ENCODE results near the gene STK32C.
"Not testable (repeated sequence)": the region's sequence is repeated elsewhere in the genome, so short reads cannot be mapped to it uniquely, and the experiment has no call there.

Gene STK32C

GRCh38 chr10:132267916-132268315 lies 39.8 kb downstream of the STK32C start:
- DNase-seq (ENCODE audit: low read depth in 1 of 2, low spot score in 1 of 2), result not testable (repeated sequence)

- no peak for DNase-seq (ENCODE audit: low read depth in 1 of 2, low spot score in 1 of 2)
Observed at GRCh38 chr10:132266594-132267161, 41.1 kb downstream of the STK32C start.

- no peak for DNase-seq (ENCODE audit: low read depth in 1 of 2, low spot score in 1 of 2)
Observed at GRCh38 chr10:132265890-132266496, 41.8 kb downstream of the STK32C start.

GRCh38 chr10:132264966-132265889 lies 42.5 kb downstream of the STK32C start:
- no peak for DNase-seq (ENCODE audit: low read depth in 1 of 2, low spot score in 1 of 2)

- DNase-seq (ENCODE audit: low read depth in 1 of 2, low spot score in 1 of 2), result no peak
Observed at GRCh38 chr10:132264306-132264950, 43.3 kb downstream of the STK32C start.

GRCh38 chr10:132263866-132264265 lies 43.9 kb downstream of the STK32C start:
- no peak for DNase-seq (ENCODE audit: low read depth in 1 of 2, low spot score in 1 of 2)

GRCh38 chr10:132259702-132260482 lies 47.9 kb downstream of the STK32C start:
- DNase-seq (ENCODE audit: low read depth in 1 of 2, low spot score in 1 of 2), result no peak

GRCh38 chr10:132258423-132258822 lies 49.3 kb downstream of the STK32C start:
- DNase-seq (ENCODE audit: low read depth in 1 of 2, low spot score in 1 of 2), result no peak

GRCh38 chr10:132257907-132258306 lies 49.8 kb downstream of the STK32C start:
- DNase-seq (ENCODE audit: low read depth in 1 of 2, low spot score in 1 of 2), result no peak

GRCh38 chr10:132257271-132257670 lies 50.5 kb downstream of the STK32C start:
- DNase-seq (ENCODE audit: low read depth in 1 of 2, low spot score in 1 of 2), result no peak

GRCh38 chr10:132256866-132257265 lies 50.9 kb downstream of the STK32C start:
- no peak for DNase-seq (ENCODE audit: low read depth in 1 of 2, low spot score in 1 of 2)

- no peak for DNase-seq (ENCODE audit: low read depth in 1 of 2, low spot score in 1 of 2)
Observed at GRCh38 chr10:132255489-132256344, 52.0 kb downstream of the STK32C start.

GRCh38 chr10:132254841-132255240 lies 52.9 kb downstream of the STK32C start:
- no peak for DNase-seq (ENCODE audit: low read depth in 1 of 2, low spot score in 1 of 2)

- no peak for DNase-seq (ENCODE audit: low read depth in 1 of 2, low spot score in 1 of 2)
Observed at GRCh38 chr10:132253092-132253687, 54.6 kb downstream of the STK32C start.

GRCh38 chr10:132252412-132252811 lies 55.3 kb downstream of the STK32C start:
- DNase-seq (ENCODE audit: low read depth in 1 of 2, low spot score in 1 of 2), result no peak

GRCh38 chr10:132251928-132252327 lies 55.8 kb downstream of the STK32C start:
- no peak for DNase-seq (ENCODE audit: low read depth in 1 of 2, low spot score in 1 of 2)

- no peak for DNase-seq (ENCODE audit: low read depth in 1 of 2, low spot score in 1 of 2)
Observed at GRCh38 chr10:132250481-132251475, 57.0 kb downstream of the STK32C start.

GRCh38 chr10:132249824-132250375 lies 57.9 kb downstream of the STK32C start:
- no peak for DNase-seq (ENCODE audit: low read depth in 1 of 2, low spot score in 1 of 2)

All from activated CD4-positive, alpha-beta T cell treated with anti-CD3 and anti-CD28 coated beads, Interleukin-2, amount 50 U/mL, for 24 hours (primary cell).